Measurements from ENCODE around the gene PRKCD.

PRKCD gene
- 15.3 to 20.9 reads per million in 2 donors for total RNA-seq

DNA sequence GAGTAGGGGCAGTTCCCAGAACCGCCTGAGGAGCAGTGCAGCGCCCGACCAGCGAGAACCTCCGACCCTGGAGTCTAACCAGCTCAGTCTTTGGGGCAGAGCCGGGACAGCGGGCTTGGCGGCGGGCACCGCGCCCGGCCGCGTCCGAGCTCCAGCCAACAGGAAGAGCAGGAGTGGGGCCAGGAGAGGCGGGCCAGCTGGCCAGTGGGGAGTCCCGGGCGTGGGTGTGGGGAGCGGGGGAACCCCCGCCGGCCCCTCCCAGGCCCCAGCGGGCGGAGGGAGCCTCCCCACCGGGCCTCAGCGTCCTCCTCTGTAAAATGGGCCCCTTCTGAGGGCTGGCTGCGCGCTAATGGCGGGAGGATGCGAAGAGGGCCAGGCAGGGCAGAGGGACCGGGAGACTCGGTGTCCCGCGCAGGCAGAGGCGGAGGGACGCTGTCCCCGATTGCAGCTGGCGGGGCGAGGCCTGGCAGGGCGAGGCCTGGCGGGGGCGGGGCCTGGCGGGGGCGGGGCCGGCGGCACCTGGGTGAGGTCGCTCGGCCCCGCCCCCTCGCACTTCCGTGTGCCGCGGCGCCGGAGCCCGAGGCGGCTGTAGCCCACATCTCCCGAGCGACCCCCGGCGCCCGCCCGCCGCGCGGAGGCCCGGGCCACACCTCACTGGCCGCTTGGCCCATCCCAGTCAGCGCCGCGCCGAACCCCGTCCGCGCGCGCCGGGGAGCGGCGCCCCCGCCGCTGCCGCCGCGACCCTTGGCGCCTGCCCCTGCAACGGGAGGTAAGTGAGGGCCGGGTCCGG lies at the start of gene PRKCD:
PRKCD (plus strand) TSS at position 550 of the 790 bp plus-strand sequence. CDS start 17,214 bp downstream, outside the sequence.
- peak; percentile 69 for DNase-seq

DNA sequence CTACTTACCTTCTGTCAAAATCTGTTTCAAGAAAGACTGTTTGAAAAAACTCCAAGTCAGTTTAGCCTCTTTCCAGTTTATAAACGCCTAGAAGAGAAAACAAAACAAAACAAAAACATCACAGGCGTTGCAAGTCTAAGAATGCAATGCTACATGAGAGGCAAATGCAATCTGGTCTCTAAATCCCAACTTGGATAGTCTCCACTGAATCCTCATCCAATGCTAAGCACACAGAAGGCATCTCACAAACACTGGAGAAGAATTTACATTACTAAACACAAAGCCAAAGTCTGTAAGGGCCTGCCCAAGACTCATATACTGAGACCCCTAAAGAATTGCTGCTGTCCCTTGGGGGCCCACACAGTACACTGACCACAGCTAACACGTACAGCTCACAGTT lies 49.2 kb upstream of the PRKCD start:
- DNase-seq = no peak

DNA sequence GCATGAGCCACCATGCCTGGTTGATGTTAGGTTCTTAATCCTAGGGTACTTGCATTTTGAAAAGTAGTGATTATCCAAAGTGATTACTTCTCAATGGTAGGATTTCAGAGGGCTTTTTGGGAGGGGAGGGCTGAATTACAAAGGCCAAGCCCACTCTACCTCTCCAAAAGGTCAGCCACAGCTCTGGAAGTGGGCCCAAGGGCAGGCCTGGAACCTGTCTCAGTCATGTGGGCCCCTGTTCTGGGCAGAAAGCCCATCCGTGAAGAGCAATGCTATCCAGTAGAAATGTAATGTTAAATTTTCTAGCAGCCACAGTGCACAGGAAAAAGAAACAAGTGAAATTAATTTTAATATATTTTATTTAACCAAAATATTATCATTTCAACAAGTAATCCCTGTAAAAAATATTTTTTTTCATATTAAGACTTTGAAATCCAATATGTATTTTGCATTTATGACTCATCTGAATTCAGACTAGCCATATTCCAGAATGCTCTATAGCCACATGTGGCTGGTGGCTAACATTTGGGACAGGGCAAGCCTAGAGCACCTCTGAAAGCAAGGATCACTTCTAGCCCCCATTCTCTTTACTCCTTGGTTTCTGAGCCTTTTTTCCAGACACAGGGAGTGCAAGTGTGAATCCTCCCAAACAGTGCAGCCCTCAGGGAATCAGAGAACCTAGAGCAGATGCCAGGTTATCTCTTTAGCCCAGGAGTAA lies 47.6 kb upstream of the PRKCD start:
- no peak for DNase-seq

GRCh38 chr3:53114011-53114400 lies 47.0 kb upstream of the PRKCD start:
- DNase-seq = no peak

DNA sequence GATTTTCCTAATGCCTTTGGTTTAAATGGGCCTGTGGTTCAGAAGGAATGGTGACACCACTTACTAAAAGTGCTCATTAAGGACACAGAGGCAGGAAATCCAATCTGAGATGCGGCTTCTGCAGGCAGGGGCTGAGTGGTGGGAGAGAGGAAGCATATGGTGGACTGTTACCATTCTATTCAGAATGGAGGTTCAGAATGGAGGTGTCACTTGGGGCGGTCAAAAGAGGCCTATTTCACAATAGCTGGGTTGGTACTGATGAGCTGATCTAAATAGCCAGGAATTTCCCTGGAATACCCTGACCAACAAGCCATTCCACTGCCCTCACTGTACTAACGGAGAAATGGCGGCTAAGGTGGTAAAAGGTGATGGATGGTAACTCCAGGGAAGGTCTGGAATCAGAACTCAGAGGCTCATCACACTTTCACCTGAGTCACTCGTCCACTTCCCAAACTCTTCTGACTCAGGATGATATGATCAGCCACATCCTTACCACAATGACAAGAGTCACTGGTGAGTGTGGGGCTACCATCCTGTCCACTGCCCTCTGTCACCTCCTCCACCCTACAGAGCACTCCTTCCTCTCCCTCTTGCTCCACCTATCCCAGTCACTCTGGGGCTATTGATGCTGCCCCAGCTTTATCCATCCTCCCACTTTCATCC lies 46.5 kb upstream of the PRKCD start:
- DNase-seq = no peak

DNA sequence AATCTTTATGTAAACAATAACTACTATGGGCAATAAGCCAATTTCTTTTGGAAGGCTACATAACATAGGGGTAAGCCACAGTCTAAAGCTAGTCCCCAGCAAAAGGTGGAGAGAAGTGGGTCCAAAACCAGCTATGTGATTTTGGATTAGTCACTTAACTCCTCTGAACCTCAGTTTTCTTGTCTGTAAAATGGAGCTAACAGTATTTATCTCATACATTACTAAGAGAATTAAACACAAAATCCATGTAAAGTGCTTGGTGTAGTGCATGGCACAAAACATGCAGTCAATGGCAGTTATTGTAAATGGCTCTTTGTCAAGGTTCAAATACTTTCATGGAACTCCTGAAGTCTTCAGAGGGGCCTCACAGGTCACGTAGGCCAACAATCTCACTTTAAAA lies 44.1 kb upstream of the PRKCD start:
- DNase-seq = no peak

GRCh38 chr3:53120336-53120735 lies 40.7 kb upstream of the PRKCD start:
- no peak for DNase-seq

DNA sequence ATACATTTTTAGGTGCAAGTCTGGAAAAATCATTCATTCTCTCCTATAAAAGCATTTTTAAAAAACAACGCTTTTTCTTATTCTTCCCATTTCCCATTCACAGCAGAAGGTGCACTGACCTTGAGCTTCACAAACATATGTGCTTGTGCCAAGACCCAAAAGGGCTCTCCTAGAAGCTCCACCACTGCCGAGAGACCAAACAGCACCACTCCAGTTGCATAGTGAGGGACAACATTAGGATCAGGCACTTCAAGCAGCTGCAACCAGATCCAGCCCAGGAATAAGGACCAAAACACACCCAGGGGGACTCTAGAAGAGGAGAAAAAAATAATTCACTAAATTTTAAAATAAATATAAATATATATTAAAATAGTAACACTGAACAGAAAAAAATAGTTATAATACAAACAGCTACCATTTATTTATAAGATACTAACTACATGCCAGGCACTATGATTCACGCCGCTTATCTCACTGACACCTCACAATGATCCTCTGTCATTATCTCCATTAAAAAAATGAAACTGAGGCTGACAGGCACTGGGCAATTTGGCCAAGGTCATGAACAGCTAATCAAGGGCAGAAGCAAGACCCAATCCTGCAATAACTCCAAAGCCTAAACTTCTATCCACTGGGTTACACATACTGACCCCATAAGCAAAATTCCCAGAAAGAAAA lies 38.6 kb upstream of the PRKCD start:
- DNase-seq = no peak

GRCh38 chr3:53122933-53123305 lies 38.1 kb upstream of the PRKCD start:
- no peak for DNase-seq

DNA sequence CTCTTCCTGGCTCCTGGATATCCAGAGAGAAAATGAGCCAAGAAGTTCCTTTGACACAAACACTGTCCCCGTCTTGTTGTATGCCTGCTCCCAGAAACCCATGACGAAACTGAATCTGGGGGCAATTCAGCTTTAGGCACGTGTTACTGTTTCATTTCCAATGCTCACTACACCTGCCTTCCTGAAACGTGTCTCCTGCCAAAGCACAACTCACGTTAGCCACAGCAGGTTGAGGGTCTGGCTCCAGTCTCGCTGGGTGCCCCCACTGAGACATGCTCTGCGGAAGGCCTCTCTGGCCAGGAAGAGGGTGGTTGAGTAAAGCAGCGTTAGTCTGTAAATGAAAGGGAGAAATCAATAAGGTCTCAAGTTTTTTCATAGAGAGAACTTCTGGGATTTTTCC lies 37.5 kb upstream of the PRKCD start:
- DNase-seq = no peak

DNA sequence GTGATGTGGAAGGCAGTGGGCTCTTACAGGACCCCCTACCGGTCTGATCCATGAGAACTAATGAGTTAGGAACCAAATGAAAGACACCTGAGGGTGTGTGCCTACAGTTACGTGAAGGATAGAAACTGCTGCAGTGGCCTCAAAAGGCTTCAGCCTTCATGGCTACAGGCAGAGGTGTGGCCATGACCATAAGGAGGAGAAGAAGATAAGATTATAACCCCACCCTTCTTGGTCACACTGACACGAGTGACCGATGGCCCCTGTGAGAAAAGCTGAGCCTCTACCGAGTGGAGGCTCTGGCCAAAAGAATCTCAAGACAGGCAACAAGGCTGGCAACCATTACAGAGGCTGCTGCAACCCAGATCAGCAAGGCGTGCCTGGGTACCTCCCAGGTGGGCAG lies 37.1 kb upstream of the PRKCD start:
- DNase-seq = no peak

GRCh38 chr3:53126601-53127000 lies 34.4 kb upstream of the PRKCD start:
- no peak for DNase-seq

- DNase-seq = no peak
These were observed 31.7 kb upstream of the PRKCD start for GRCh38 chr3:53129344-53129743.

DNA sequence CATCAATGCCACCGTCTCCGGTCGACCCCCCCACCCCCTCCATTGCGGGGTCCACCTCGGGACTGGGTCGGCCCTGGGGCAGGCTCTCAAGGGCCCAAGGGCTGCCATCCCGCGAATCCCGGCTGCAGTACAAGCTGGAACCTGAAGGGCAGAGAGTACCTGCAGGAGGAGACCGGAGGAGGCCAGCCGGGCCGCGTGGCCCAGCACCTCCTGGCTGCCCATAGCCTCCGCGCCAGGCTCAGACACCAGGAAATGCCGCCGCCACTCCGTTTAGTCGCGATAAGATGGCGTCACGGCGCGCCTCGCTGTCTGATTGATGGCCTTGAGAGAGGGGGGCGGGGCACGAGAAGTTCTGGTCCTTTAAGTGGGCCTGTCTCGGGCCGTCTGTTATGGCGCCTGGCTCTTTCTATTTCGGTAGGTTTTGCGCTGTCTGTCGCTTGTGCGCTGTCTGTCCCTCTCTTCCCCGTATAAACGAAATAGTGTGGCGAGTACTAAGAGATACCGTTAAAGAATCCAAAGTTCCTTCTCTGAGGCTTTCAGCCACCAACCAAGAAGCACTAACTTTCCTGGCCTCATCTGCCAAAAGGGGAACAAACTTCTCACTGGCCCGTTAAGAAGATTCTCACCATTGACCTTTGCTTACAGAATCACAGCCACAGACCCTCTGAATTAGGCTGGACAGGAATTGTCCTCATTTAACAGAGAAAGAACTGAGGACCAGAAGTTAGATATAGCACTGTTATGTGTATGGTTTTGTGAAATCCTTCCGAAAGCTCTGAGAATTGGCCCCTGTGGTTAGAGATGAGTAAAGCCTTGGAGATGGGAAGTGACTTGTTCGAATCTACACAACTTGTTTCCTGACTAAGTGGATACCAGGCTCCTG lies 30.6 kb upstream of the PRKCD start, which contains the start of gene RFT1:
RFT1 (minus strand) TSS at position 257 of the 883 bp plus-strand sequence; CDS start at position 222, 35 bp downstream.
- peak; percentile 91 for DNase-seq

DNA sequence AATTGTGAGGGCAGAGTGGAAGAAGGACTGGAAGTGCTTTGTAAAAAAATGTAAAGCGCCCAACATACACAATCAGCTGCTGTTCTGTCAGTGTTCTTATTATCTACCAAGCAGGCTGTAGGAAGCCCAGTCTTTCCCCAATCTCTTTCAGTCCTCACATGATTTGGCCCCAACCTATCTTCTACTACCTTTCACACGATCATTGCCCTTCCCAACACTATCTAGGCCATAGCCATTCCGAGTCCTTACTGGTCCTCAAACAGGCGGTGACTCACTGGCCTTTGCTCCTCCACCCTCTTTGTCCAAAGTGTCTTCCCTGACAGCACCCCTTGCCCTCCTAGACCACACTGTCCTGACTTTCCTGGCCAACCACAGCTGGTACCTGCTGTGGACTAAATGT lies 29.9 kb upstream of the PRKCD start:
- no peak for DNase-seq

- DNase-seq = no peak
These were observed 28.7 kb upstream of the PRKCD start for GRCh38 chr3:53132347-53132746.

GRCh38 chr3:53134631-53135232 lies 26.3 kb upstream of the PRKCD start:
- DNase-seq = no peak

- DNase-seq = no peak
These were observed 23.8 kb upstream of the PRKCD start for GRCh38 chr3:53137221-53137620.

- no peak for DNase-seq
These were observed 23.1 kb upstream of the PRKCD start for GRCh38 chr3:53137835-53138446.

GRCh38 chr3:53139906-53140846 lies 20.8 kb upstream of the PRKCD start:
- DNase-seq = no peak

Measured in activated gamma-delta T cell (primary cell).